ENCODE results near the gene HUS1. TPM values are rescaled to one million over a fixed set of nuclear protein-coding genes. Genes with fewer than 3 reads are reported as not detected.
"Not testable (repeated sequence)": the region's sequence is repeated elsewhere in the genome, so short reads cannot be mapped to it uniquely, and the experiment has no call there.

HUS1 gene
- total RNA-seq, 5 donors from 2014 or later (not counting 1 experiment from before 2014, with no cell fraction given) = 56.9 to 71.0 (median 59.4) TPM

GRCh38 chr7:47931005-47932004 lies 48.1 kb downstream of the HUS1 start:
- peaks cover 6% of the 10 kb centered on the region for H3K36me3 Mint-ChIP-seq
- ATAC-seq (replicated peaks in 1 of 4) (no peak), DNase-seq (no peak)
- no peaks in the 10 kb centered on the region for H3K9me3 ChIP-seq
- no peaks in the 10 kb centered on the region for H3K27me3 Mint-ChIP-seq
- ChIA-PET POLR2A (no interaction called here), CTCF (no interaction called here)
- no peaks in the 10 kb centered on the region for H3K9me3 Mint-ChIP-seq
- WGBS (ENCODE audit: insufficient coverage) = 85% methylated on average over 8 of the region's 18 CpGs
- no peaks in the 10 kb centered on the region for H3K27me3 ChIP-seq (replicated peaks in 1 of 2; ENCODE audit: control insufficient read depth in 2 of 2, extremely low read depth in 1 of 2, insufficient read depth in 2 of 2, low read length in 1 of 2)
- no peaks in the 10 kb centered on the region for H3K36me3 ChIP-seq (ENCODE audit: control insufficient read depth in 2 of 2, extremely low read depth in 1 of 2, insufficient read depth in 1 of 2, low read length in 1 of 2)
- no peak overlapping the region for H3K27ac Mint-ChIP-seq
- no peak overlapping the region for H3K4me3 Mint-ChIP-seq
- H3K4me3 ChIP-seq (ENCODE audit: control insufficient read depth in 1 of 2, extremely low read depth in 1 of 2, low read length in 1 of 2) = no peak overlapping the region
- H3K4me1 Mint-ChIP-seq = no peaks in the 10 kb centered on the region
- H3K27ac ChIP-seq (ENCODE audit: low read length) = no peak overlapping the region
- H3K4me1 ChIP-seq (ENCODE audit: control insufficient read depth in 1 of 2, extremely low read depth in 1 of 2, insufficient read depth in 2 of 2, low read length in 2 of 2) = no peaks in the 10 kb centered on the region

DNA sequence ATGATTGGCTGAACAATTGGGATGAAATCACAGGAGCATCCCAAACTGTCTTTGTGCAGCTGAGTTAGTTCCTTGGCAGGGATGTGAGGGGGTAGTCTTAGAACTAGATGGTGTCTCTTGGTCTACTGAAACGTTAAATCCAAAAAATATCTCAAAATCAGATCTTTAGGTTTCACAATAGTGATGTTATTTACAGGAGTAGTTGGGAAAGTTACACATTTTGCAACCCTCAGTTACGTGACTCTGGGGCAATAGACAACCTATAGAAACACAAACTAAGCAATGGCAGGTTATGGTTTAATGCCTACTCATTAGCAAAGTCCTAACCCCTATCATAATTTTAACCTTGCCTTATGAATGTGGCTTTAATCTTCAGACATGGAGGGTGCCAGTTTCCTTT lies 55.1 kb downstream of the HUS1 start:
- Histone ChIP-seq H3K9me3 (no peaks in the 10 kb centered on the region), H3K4me1 (ENCODE audit: control insufficient read depth in 1 of 2, extremely low read depth in 1 of 2, insufficient read depth in 2 of 2, low read length in 2 of 2) (no peaks in the 10 kb centered on the region), H3K27ac (ENCODE audit: low read length) (no peak overlapping the region), H3K36me3 (ENCODE audit: control insufficient read depth in 2 of 2, extremely low read depth in 1 of 2, insufficient read depth in 1 of 2, low read length in 1 of 2) (no peaks in the 10 kb centered on the region), H3K27me3 (replicated peaks in 1 of 2; ENCODE audit: control insufficient read depth in 2 of 2, extremely low read depth in 1 of 2, insufficient read depth in 2 of 2, low read length in 1 of 2) (no peaks in the 10 kb centered on the region), H3K4me3 (ENCODE audit: control insufficient read depth in 1 of 2, extremely low read depth in 1 of 2, low read length in 1 of 2) (no peak overlapping the region)
- H3K36me3 Mint-ChIP-seq = peaks cover 6% of the 10 kb centered on the region
- no peaks in the 10 kb centered on the region for H3K27me3 Mint-ChIP-seq
- CTCF ChIA-PET = no interaction called here
- no peaks in the 10 kb centered on the region for H3K4me1 Mint-ChIP-seq
- DNase-seq = no peak
- H3K27ac Mint-ChIP-seq = no peak overlapping the region
- H3K9me3 Mint-ChIP-seq = peaks cover 0 to 3% (median 0%) of the 10 kb centered on the region in 3 donors
- ATAC-seq (replicated peaks in 1 of 4) = no peak
- no CpG with 5 or more reads among the region's 2 CpGs for WGBS (ENCODE audit: insufficient coverage)
- no peak overlapping the region for H3K4me3 Mint-ChIP-seq
- POLR2A ChIA-PET = no interaction called here

- DNase-seq; H3K9me3 ChIP-seq; H3K9me3 Mint-ChIP-seq; H3K4me3 Mint-ChIP-seq; ATAC-seq (replicated peaks in 1 of 4); POLR2A ChIA-PET; H3K27me3 ChIP-seq (replicated peaks in 1 of 2; ENCODE audit: control insufficient read depth in 2 of 2, extremely low read depth in 1 of 2, insufficient read depth in 2 of 2, low read length in 1 of 2); H3K27ac ChIP-seq (ENCODE audit: low read length); CTCF ChIA-PET; H3K27ac Mint-ChIP-seq; H3K4me1 Mint-ChIP-seq; H3K36me3 ChIP-seq (ENCODE audit: control insufficient read depth in 2 of 2, extremely low read depth in 1 of 2, insufficient read depth in 1 of 2, low read length in 1 of 2); H3K27me3 Mint-ChIP-seq; H3K36me3 Mint-ChIP-seq; H3K4me3 ChIP-seq (ENCODE audit: control insufficient read depth in 1 of 2, extremely low read depth in 1 of 2, low read length in 1 of 2); H3K4me1 ChIP-seq (ENCODE audit: control insufficient read depth in 1 of 2, extremely low read depth in 1 of 2, insufficient read depth in 2 of 2, low read length in 2 of 2): not testable (repeated sequence)
- whole genome bisulfite sequencing (ENCODE audit: insufficient coverage) = no CpG with 5 or more reads among the region's 8 CpGs
These were observed 56.1 kb downstream of the HUS1 start for GRCh38 chr7:47923081-47923875.

- H3K27me3 ChIP-seq (replicated peaks in 1 of 2; ENCODE audit: control insufficient read depth in 2 of 2, extremely low read depth in 1 of 2, insufficient read depth in 2 of 2, low read length in 1 of 2); ATAC-seq (replicated peaks in 1 of 4); H3K4me1 Mint-ChIP-seq; H3K4me3 ChIP-seq (ENCODE audit: control insufficient read depth in 1 of 2, extremely low read depth in 1 of 2, low read length in 1 of 2); H3K27me3 Mint-ChIP-seq; CTCF ChIA-PET; H3K9me3 Mint-ChIP-seq; H3K36me3 Mint-ChIP-seq; DNase-seq; H3K4me3 Mint-ChIP-seq; H3K27ac ChIP-seq (ENCODE audit: low read length); H3K4me1 ChIP-seq (ENCODE audit: control insufficient read depth in 1 of 2, extremely low read depth in 1 of 2, insufficient read depth in 2 of 2, low read length in 2 of 2); POLR2A ChIA-PET; H3K27ac Mint-ChIP-seq; H3K9me3 ChIP-seq; H3K36me3 ChIP-seq (ENCODE audit: control insufficient read depth in 2 of 2, extremely low read depth in 1 of 2, insufficient read depth in 1 of 2, low read length in 1 of 2): not testable (repeated sequence)
- no CpG with 5 or more reads among the region's 1 CpG for WGBS (ENCODE audit: insufficient coverage)
These were observed 62.9 kb downstream of the HUS1 start for GRCh38 chr7:47916514-47916913.

GRCh38 chr7:47915616-47915976 lies 63.8 kb downstream of the HUS1 start:
- ChIA-PET POLR2A (no interaction called here), CTCF (no interaction called here)
- Mint-ChIP-seq H3K27me3 (peaks cover 2 to 4% of the 10 kb centered on the region in 2 donors), H3K4me3 (no peak overlapping the region), H3K9me3 (peaks cover 0 to under 1% (median 0%) of the 10 kb centered on the region in 3 donors), H3K27ac (no peak overlapping the region), H3K36me3 (peaks cover 13% of the 10 kb centered on the region), H3K4me1 (no peaks in the 10 kb centered on the region)
- no peak for ATAC-seq (replicated peaks in 1 of 4)
- Histone ChIP-seq H3K4me3 (ENCODE audit: control insufficient read depth in 1 of 2, extremely low read depth in 1 of 2, low read length in 1 of 2) (no peak overlapping the region), H3K9me3 (no peaks in the 10 kb centered on the region), H3K36me3 (ENCODE audit: control insufficient read depth in 2 of 2, extremely low read depth in 1 of 2, insufficient read depth in 1 of 2, low read length in 1 of 2) (no peaks in the 10 kb centered on the region), H3K27me3 (replicated peaks in 1 of 2; ENCODE audit: control insufficient read depth in 2 of 2, extremely low read depth in 1 of 2, insufficient read depth in 2 of 2, low read length in 1 of 2) (peaks cover 0 to 3% of the 10 kb centered on the region in 2 experiments), H3K4me1 (ENCODE audit: control insufficient read depth in 1 of 2, extremely low read depth in 1 of 2, insufficient read depth in 2 of 2, low read length in 2 of 2) (no peaks in the 10 kb centered on the region), H3K27ac (ENCODE audit: low read length) (no peak overlapping the region)
- WGBS (ENCODE audit: insufficient coverage) = no CpG with 5 or more reads among the region's 2 CpGs
- DNase-seq = no peak

DNA sequence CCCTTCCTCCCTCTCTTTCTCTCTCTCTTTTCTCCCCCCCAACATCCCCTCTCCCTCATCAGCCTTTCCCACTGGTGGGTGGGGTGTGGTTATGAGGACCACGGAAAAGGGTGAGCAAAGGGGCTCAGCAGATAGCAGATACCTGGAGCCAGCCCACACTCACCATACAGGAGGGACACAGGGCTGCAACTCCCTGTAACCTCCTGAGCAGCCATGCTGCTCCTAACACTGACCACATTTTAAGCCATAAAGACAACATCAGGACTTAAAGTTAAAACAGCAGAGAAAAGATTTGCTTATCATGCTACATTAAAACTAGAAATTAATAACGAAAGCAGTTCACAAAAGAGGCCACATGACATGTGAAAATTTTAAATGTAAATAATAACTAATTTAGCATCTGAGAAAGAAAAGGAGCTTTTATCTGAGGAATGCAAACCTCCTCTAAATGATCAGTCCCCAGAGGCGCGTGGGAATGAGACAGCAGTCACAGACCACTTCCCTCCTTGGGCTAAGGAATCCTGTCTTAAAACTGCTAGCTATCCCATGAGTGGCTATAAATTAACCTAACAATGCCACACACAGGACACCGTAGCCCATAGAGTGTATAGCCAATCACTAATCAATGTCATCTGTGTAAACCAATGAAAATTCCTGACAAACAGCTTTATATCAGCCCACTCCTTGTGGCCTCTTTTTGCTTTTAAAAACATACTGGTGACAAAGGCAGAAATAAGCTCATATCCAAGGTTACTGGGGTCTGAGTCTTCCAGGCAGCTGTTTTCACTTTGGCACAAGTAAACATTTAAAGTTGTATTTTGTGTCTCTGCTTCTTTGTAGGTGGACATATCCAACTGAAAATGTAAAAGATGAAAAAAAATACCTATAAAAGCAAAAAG lies 64.4 kb downstream of the HUS1 start:
- no peak overlapping the region for H3K27ac Mint-ChIP-seq
- CTCF ChIA-PET = no interaction called here

More for the DNA sequence above, 64.4 kb downstream of the HUS1 start:
- no peak overlapping the region for H3K4me3 ChIP-seq (ENCODE audit: control insufficient read depth in 1 of 2, extremely low read depth in 1 of 2, low read length in 1 of 2)
- no peaks in the 10 kb centered on the region for H3K4me1 ChIP-seq (ENCODE audit: control insufficient read depth in 1 of 2, extremely low read depth in 1 of 2, insufficient read depth in 2 of 2, low read length in 2 of 2)
- H3K36me3 ChIP-seq (ENCODE audit: control insufficient read depth in 2 of 2, extremely low read depth in 1 of 2, insufficient read depth in 1 of 2, low read length in 1 of 2) = no peaks in the 10 kb centered on the region
- H3K36me3 Mint-ChIP-seq = peaks cover 13% of the 10 kb centered on the region
- no peak overlapping the region for H3K4me3 Mint-ChIP-seq
- H3K9me3 ChIP-seq = no peaks in the 10 kb centered on the region
- POLR2A ChIA-PET = no interaction called here
- DNase-seq (no peak), ATAC-seq (replicated peaks in 1 of 4) (no peak)
- no peak overlapping the region for H3K27ac ChIP-seq (ENCODE audit: low read length)
- no peaks in the 10 kb centered on the region for H3K4me1 Mint-ChIP-seq
- peaks cover 0 to 3% of the 10 kb centered on the region in 2 experiments for H3K27me3 ChIP-seq (replicated peaks in 1 of 2; ENCODE audit: control insufficient read depth in 2 of 2, extremely low read depth in 1 of 2, insufficient read depth in 2 of 2, low read length in 1 of 2)
- H3K9me3 Mint-ChIP-seq = no peaks in the 10 kb centered on the region
- peaks cover 2 to 4% of the 10 kb centered on the region in 2 donors for H3K27me3 Mint-ChIP-seq
- 76% methylated on average over 3 of the region's 5 CpGs for WGBS (ENCODE audit: insufficient coverage)

Data from T-cell (primary cell).